GM21423 (cell line): ENCODE data around the gene PARK7.
A peak's percentile ranks its signal among the peaks of the same experiment; 100 is the strongest.

Experiments
- ATAC-seq: cut with Tn5 transposase; IDR thresholded peaks from one replicate; pipeline ENCODE4 v1.9.1; 2021; ENCODE audit warnings: mild to moderate bottlenecking, moderate library complexity; ENCODE audit not compliant: unreplicated experiment

The PARK7 gene

GRCh38 chr1:8021676-8022266 lies 60.3 kb downstream of the PARK7 start:
- ATAC-seq: no peak

- ATAC-seq: no peak
Measured at GRCh38 chr1:8022395-8023286, 61.1 kb downstream of the PARK7 start.

GRCh38 chr1:8023287-8023994 lies 61.9 kb downstream of the PARK7 start:
- no peak for ATAC-seq

GRCh38 chr1:8023995-8024313 lies 62.4 kb downstream of the PARK7 start:
- no peak for ATAC-seq

GRCh38 chr1:8024329-8024728 lies 62.8 kb downstream of the PARK7 start:
- ATAC-seq: no peak

GRCh38 chr1:8025061-8025670 lies 63.7 kb downstream of the PARK7 start:
- ATAC-seq: no peak

GRCh38 chr1:8025671-8026144 lies 64.2 kb downstream of the PARK7 start:
- ATAC-seq: peak; percentile 24

GRCh38 chr1:8026153-8026975 lies 64.9 kb downstream of the PARK7 start, which contains the start of gene ERRFI1:
Gene ERRFI1, minus strand, starts transcription at chr1:8026309. Its CDS starts 10,690 bp downstream, at chr1:8015619.
- ATAC-seq: peak; percentile 87

GRCh38 chr1:8026976-8027747 lies 65.7 kb downstream of the PARK7 start:
- no peak for ATAC-seq

GRCh38 chr1:8027748-8028570 lies 66.4 kb downstream of the PARK7 start:
- ATAC-seq: no peak

GRCh38 chr1:8028571-8028910 lies 67.0 kb downstream of the PARK7 start:
- ATAC-seq: no peak

GRCh38 chr1:8031176-8031785 lies 69.8 kb downstream of the PARK7 start:
- no peak for ATAC-seq

GRCh38 chr1:8032366-8032910 lies 70.9 kb downstream of the PARK7 start:
- no peak for ATAC-seq

- no peak for ATAC-seq
Measured at GRCh38 chr1:8033322-8033721, 71.8 kb downstream of the PARK7 start.
